Astrocyte of the spinal cord (primary cell): Measurements from ENCODE around the gene FADS2.
A peak's percentile ranks its signal among the peaks of the same experiment; 100 is the strongest.

ENCODE experiments used
- DNase-seq: peaks from one replicate; pipeline ENCODE4 v3.0.0; 2011; ENCODE audit warnings: low read depth, low spot score
- H3K4me3 ChIP-seq: 2 replicates; pipeline ENCODE4 v1.5.1; 2011; ENCODE audit warnings: low read depth, mild to moderate bottlenecking, low read length, moderate library complexity
- CTCF ChIP-seq: IDR thresholded peaks from 2 replicates; pipeline ENCODE4 v1.5.1; 2012; ENCODE audit warnings: low read depth, mild to moderate bottlenecking, low read length, inconsistent platforms
- in situ Hi-C: cut with HindIII; loops from 2 replicates; pipeline ENCODE4 v1.10.0; 2017; ENCODE audit warnings: low sequenced_read_pairs

FADS2 gene

GRCh38 chr11:61782299-61782698 lies 45.8 kb upstream of the FADS2 start:
- H3K4me3 ChIP-seq, result no peak overlapping the region
- DNase-seq, result no peak
- in situ Hi-C loops, result no loop called here
- no peak for TF ChIP-seq CTCF

GRCh38 chr11:61782841-61783240 lies 45.3 kb upstream of the FADS2 start:
- no peak overlapping the region for H3K4me3 ChIP-seq
- TF ChIP-seq CTCF, result no peak
- in situ Hi-C loops, result no loop called here
- no peak for DNase-seq

GRCh38 chr11:61783717-61784505 lies 44.2 kb upstream of the FADS2 start:
- no peak for TF ChIP-seq CTCF
- DNase-seq, result peak; percentile 84
- no peak overlapping the region for H3K4me3 ChIP-seq
- in situ Hi-C loops, result no loop called here

- no peak overlapping the region for H3K4me3 ChIP-seq
- no peak for TF ChIP-seq CTCF
- in situ Hi-C loops, result no loop called here
- DNase-seq, result no peak
These were observed 43.6 kb upstream of the FADS2 start for GRCh38 chr11:61784506-61784805.

GRCh38 chr11:61785837-61786402 lies 42.2 kb upstream of the FADS2 start:
- H3K4me3 ChIP-seq, result no peak overlapping the region
- DNase-seq, result no peak
- in situ Hi-C loops, result no loop called here
- no peak for TF ChIP-seq CTCF

GRCh38 chr11:61787928-61788491 lies 40.1 kb upstream of the FADS2 start:
- TF ChIP-seq CTCF, result peak; percentile 70
- in situ Hi-C loops, result no loop called here
- no peak overlapping the region for H3K4me3 ChIP-seq
- DNase-seq, result peak; percentile 65
